GM18868 (cell line): ENCODE results near the gene VSNL1.

Source experiments
- ATAC-seq: cut with Tn5 transposase; IDR thresholded peaks from one replicate; pipeline ENCODE4 v1.9.1; 2021; ENCODE audit warnings: mild to moderate bottlenecking, moderate library complexity; ENCODE audit not compliant: unreplicated experiment

VSNL1 gene

GRCh38 chr2:17610521-17610920 lies 70.0 kb downstream of the VSNL1 start:
- no peak for ATAC-seq

DNA sequence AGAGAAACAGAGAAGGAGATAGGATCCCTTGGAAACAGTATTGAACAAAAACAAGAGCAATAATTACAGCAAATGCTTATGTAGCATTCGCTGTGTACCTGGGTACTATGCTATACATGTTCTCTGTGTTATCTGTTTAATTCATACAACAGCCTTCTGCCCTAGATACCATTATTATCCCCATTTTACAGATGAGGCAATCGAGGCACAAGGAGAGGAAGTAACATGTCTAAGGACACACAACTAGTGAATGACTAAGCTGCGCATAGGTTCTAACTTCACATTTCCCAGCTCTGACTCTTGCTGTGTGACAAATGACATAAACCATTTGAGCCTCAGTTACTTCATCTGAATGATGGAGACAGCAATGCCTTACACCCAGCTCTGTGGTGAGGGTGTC lies 70.5 kb downstream of the VSNL1 start:
- no peak for ATAC-seq

DNA sequence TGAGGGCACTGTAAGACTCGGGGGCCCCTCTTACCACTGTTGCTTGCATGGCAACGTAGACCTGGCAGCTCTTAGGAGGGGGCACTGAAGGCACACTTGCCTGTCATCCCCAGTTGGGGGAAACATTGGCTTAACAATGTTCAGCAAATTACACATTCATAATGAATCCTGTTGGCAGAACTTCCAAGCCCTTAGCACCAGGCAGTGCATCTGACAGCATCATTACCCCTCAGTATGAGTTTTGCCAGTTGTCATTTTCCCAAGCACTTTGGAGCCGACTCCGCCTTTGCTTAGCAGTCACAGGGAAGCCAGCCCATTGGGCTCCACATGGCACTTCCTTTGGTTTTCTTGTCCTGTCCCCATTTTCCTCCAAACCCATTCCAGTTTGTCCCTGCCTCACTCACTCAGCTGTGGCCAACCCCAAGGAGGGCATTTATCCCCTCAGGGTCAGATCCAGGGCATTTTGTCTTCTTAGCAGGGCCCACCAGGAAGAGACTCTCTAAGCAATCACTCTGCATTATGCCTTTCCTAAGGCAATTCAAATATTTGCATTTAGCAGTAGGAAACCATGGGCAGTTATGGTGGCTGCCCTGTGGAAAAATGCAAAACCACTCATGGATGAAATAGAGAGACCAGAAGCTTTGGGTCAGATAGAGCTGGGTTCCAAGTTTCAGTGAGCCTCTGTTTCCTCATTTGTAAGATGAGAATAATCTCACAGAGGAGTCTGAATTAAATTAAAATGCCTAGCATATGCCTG lies 73.9 kb downstream of the VSNL1 start:
- ATAC-seq, result no peak

- ATAC-seq, result no peak
Observed at GRCh38 chr2:17615147-17615546, 74.7 kb downstream of the VSNL1 start.

- ATAC-seq, result no peak
Observed at GRCh38 chr2:17615728-17616351, 75.3 kb downstream of the VSNL1 start.

- no peak for ATAC-seq
Observed at GRCh38 chr2:17616405-17616804, 75.9 kb downstream of the VSNL1 start.

GRCh38 chr2:17617516-17617915 lies 77.0 kb downstream of the VSNL1 start:
- no peak for ATAC-seq

DNA sequence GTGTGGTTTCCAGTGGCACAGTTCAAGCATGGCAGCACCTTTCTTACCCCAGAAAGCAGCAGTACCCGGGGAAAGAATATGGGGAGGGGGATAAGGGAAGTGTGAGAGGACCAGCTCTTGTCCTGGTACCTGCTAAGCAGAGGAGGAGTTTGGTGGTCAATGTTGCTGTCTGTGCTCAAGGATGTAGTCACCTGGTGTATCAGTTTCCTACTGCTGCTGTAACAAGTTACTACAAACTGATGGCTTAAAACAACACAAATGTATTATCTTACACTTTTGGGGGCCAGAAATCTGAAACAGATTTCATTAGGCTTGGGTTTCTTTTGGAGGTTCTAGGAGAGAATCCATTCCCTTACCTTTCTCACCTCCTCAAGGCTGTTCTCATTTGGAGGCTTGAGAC lies 77.5 kb downstream of the VSNL1 start:
- no peak for ATAC-seq

- no peak for ATAC-seq
Observed at GRCh38 chr2:17620280-17620679, 79.8 kb downstream of the VSNL1 start.

- ATAC-seq, result no peak
Observed at GRCh38 chr2:17620841-17621240, 80.3 kb downstream of the VSNL1 start.

DNA sequence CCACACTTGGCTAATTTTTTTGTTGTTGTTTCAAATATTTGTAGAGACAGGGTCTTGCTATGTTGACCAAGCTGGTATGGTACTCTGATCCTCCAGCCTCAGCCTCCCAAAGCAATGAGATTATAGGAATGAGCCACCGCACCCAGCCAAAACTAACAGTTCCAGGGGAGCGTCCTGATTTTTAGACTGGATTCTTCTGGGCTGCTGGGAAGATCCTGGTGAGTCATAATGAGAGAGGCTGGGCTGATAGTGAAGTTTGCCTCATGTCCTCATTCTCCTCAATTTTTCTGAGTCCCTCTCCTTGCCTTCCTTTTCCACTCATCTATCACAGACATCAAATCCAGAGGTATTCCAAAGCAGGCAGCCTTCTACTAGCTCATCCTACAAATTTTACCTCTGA lies 81.3 kb downstream of the VSNL1 start:
- ATAC-seq, result no peak

GRCh38 chr2:17625446-17625845 lies 85.0 kb downstream of the VSNL1 start:
- no peak for ATAC-seq

DNA sequence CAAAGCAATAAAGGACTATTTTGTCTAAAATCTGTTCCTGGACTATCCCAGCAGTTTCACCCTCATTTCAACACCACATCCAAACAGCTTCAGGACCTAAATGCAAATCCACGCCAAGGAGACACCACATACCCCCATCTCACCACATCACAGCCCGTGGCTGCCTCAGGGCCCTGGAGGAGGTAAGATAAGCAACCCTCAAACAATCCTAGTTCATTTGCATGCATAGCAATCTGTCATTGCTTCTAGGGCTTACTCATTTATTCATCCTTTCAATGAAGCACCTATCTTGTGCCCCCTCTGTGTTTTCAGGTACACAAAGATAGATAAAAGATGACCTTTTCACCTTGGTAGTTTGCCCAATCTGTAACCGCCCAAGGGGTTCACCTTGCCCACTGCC lies 86.5 kb downstream of the VSNL1 start:
- ATAC-seq, result no peak

- no peak for ATAC-seq
Observed at GRCh38 chr2:17627434-17627833, 86.9 kb downstream of the VSNL1 start.

- no peak for ATAC-seq
Observed at GRCh38 chr2:17628349-17629261, 88.1 kb downstream of the VSNL1 start.

DNA sequence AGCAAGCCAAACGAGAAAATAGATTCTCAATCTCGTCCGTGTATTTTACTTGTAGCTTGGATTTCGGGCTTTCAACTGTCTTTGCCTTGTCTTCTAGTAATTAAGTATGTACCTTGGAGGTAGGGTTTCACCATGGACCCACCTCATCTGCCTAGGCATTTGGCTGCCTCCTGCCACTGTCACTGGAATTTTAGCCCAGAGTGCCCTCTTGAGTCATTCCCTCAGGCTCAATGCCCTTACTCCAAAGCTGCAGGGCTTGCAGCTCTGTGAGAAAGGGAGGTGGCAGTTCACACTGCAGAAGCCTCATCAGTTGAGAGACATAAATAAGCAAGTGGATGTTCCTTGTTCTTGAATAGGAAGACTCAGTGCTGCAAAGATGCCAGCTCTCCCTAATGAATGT lies 89.6 kb downstream of the VSNL1 start:
- ATAC-seq, result no peak

DNA sequence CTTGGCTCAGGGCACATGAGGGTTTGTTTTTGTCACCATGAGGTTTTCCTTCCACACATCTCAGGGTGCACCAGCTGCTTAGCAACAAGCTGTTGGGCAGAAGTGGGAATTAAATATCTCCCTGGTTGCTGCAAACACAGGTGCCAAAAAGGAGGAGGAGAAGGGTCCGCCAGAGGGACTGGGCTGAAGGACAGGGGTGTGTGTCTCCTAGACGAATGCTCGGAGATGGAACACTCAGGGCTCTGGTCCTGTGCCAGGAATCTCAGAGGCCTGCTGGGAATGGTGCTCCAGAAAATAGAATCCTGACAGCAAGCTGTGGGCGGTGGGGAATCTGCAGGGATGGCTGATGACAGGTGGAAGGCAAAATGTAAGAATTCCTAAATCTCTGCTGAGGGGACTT lies 94.5 kb downstream of the VSNL1 start:
- no peak for ATAC-seq

- ATAC-seq, result no peak
Observed at GRCh38 chr2:17636257-17636656, 95.8 kb downstream of the VSNL1 start.

- no peak for ATAC-seq
Observed at GRCh38 chr2:17637131-17637906, 96.8 kb downstream of the VSNL1 start.

GRCh38 chr2:17638196-17638743 lies 97.8 kb downstream of the VSNL1 start:
- no peak for ATAC-seq

GRCh38 chr2:17640406-17640805 lies 99.9 kb downstream of the VSNL1 start:
- no peak for ATAC-seq
